Measurements from ENCODE around the gene GSTO1. TPM values are rescaled to one million over a fixed set of nuclear protein-coding genes. Genes with fewer than 3 reads are reported as not detected.

GSTO1 gene
- total and polyA plus RNA-seq, 2 experiments from 2014 or later: 52.5 to 182 TPM

- peaks cover 16% of the 10 kb centered on the region for H3K79me2 ChIP-seq (replicated peaks; ENCODE audit: insufficient read depth)
- Mint-ChIP-seq H3K4me3 (peak overlapping the region; percentile 88; the same call in 1 of the 3 replicates), H3K27ac (no peak overlapping the region), H3K27me3 (ENCODE audit: insufficient read depth, low read depth, poor library complexity) (peaks cover 12% of the 10 kb centered on the region), H3K9me3 (no peaks in the 10 kb centered on the region), H3K4me1 (peaks cover 17% of the 10 kb centered on the region; the same call in 2 of the 3 replicates), H3K36me3 (ENCODE audit: low read depth) (peaks cover 12% of the 10 kb centered on the region; the same call in 1 of the 3 replicates)
- H4K20me1 ChIP-seq (replicated peaks; ENCODE audit: insufficient read depth): no peaks in the 10 kb centered on the region
- DNase-seq (ENCODE audit: low spot score): no peak
- peaks cover 17% of the 10 kb centered on the region for H3K4me1 ChIP-seq (ENCODE audit: insufficient read depth)
- no peaks in the 10 kb centered on the region for H3K9me2 ChIP-seq (ENCODE audit: insufficient read depth)
- ATAC-seq: no peak
- H3K27ac ChIP-seq (ENCODE audit: low read depth): no peak overlapping the region
- H2AFZ ChIP-seq: no peak overlapping the region
- peak overlapping the region; percentile 90 for H3K4me2 ChIP-seq
- H3K27me3 ChIP-seq (ENCODE audit: insufficient read depth): 0 out of 2 replicates have a peak, but pooled peaks cover 8% of the 10 kb centered on the region
- H3K36me3 ChIP-seq (ENCODE audit: insufficient read depth): no peaks in the 10 kb centered on the region
- no peaks in the 10 kb centered on the region for H3F3A ChIP-seq (replicated peaks; ENCODE audit: low read depth)
- peak overlapping the region; percentile 82 for H3K4me3 ChIP-seq
- TF ChIP-seq, protein P1, sequence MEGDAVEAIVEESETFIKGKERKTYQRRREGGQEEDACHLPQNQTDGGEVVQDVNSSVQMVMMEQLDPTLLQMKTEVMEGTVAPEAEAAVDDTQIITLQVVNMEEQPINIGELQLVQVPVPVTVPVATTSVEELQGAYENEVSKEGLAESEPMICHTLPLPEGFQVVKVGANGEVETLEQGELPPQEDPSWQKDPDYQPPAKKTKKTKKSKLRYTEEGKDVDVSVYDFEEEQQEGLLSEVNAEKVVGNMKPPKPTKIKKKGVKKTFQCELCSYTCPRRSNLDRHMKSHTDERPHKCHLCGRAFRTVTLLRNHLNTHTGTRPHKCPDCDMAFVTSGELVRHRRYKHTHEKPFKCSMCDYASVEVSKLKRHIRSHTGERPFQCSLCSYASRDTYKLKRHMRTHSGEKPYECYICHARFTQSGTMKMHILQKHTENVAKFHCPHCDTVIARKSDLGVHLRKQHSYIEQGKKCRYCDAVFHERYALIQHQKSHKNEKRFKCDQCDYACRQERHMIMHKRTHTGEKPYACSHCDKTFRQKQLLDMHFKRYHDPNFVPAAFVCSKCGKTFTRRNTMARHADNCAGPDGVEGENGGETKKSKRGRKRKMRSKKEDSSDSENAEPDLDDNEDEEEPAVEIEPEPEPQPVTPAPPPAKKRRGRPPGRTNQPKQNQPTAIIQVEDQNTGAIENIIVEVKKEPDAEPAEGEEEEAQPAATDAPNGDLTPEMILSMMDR (conservative IDR thresholded peaks at IDR 0.05; ENCODE audit: low read depth in 2 of 2): no peak
- TF ChIP-seq, protein P2, sequence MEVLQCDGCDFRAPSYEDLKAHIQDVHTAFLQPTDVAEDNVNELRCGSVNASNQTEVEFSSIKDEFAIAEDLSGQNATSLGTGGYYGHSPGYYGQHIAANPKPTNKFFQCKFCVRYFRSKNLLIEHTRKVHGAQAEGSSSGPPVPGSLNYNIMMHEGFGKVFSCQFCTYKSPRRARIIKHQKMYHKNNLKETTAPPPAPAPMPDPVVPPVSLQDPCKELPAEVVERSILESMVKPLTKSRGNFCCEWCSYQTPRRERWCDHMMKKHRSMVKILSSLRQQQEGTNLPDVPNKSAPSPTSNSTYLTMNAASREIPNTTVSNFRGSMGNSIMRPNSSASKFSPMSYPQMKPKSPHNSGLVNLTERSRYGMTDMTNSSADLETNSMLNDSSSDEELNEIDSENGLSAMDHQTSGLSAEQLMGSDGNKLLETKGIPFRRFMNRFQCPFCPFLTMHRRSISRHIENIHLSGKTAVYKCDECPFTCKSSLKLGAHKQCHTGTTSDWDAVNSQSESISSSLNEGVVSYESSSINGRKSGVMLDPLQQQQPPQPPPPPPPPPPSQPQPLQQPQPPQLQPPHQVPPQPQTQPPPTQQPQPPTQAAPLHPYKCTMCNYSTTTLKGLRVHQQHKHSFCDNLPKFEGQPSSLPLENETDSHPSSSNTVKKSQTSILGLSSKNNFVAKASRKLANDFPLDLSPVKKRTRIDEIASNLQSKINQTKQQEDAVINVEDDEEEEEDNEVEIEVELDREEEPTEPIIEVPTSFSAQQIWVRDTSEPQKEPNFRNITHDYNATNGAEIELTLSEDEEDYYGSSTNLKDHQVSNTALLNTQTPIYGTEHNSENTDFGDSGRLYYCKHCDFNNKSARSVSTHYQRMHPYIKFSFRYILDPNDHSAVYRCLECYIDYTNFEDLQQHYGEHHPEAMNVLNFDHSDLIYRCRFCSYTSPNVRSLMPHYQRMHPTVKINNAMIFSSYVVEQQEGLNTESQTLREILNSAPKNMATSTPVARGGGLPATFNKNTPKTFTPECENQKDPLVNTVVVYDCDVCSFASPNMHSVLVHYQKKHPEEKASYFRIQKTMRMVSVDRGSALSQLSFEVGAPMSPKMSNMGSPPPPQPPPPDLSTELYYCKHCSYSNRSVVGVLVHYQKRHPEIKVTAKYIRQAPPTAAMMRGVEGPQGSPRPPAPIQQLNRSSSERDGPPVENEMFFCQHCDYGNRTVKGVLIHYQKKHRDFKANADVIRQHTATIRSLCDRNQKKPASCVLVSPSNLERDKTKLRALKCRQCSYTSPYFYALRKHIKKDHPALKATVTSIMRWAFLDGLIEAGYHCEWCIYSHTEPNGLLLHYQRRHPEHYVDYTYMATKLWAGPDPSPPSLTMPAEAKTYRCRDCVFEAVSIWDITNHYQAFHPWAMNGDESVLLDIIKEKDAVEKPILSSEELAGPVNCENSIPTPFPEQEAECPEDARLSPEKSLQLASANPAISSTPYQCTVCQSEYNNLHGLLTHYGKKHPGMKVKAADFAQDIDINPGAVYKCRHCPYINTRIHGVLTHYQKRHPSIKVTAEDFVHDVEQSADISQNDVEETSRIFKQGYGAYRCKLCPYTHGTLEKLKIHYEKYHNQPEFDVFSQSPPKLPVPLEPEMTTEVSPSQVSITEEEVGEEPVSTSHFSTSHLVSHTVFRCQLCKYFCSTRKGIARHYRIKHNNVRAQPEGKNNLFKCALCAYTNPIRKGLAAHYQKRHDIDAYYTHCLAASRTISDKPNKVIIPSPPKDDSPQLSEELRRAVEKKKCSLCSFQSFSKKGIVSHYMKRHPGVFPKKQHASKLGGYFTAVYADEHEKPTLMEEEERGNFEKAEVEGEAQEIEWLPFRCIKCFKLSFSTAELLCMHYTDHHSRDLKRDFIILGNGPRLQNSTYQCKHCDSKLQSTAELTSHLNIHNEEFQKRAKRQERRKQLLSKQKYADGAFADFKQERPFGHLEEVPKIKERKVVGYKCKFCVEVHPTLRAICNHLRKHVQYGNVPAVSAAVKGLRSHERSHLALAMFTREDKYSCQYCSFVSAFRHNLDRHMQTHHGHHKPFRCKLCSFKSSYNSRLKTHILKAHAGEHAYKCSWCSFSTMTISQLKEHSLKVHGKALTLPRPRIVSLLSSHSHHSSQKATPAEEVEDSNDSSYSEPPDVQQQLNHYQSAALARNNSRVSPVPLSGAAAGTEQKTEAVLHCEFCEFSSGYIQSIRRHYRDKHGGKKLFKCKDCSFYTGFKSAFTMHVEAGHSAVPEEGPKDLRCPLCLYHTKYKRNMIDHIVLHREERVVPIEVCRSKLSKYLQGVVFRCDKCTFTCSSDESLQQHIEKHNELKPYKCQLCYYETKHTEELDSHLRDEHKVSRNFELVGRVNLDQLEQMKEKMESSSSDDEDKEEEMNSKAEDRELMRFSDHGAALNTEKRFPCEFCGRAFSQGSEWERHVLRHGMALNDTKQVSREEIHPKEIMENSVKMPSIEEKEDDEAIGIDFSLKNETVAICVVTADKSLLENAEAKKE (CRISPR knock-in tag; IDR thresholded peaks at IDR 0.05): no peak
- no peak for TF ChIP-seq ZNF331 (CRISPR knock-in tag; IDR thresholded peaks at IDR 0.05; ENCODE audit: low read depth)
- no peak for TF ChIP-seq ZNF114 (CRISPR knock-in tag; IDR thresholded peaks at IDR 0.05)
- TF ChIP-seq, protein P3, sequence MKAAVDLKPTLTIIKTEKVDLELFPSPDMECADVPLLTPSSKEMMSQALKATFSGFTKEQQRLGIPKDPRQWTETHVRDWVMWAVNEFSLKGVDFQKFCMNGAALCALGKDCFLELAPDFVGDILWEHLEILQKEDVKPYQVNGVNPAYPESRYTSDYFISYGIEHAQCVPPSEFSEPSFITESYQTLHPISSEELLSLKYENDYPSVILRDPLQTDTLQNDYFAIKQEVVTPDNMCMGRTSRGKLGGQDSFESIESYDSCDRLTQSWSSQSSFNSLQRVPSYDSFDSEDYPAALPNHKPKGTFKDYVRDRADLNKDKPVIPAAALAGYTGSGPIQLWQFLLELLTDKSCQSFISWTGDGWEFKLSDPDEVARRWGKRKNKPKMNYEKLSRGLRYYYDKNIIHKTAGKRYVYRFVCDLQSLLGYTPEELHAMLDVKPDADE (IDR thresholded peaks at IDR 0.05): no peak
- TF ChIP-seq EZH2phosphoT487 (IDR thresholded peaks at IDR 0.05; ENCODE audit: unreplicated experiment): no peak
- no peak for TF ChIP-seq JUNB (IDR thresholded peaks at IDR 0.05; ENCODE audit: unreplicated experiment)
- no peak for TF ChIP-seq REST (IDR thresholded peaks at IDR 0.05; ENCODE audit: unreplicated experiment)
- no peak for TF ChIP-seq NANOG (IDR thresholded peaks at IDR 0.05; ENCODE audit: borderline replicate concordance)
- TF ChIP-seq CREB1 (CRISPR knock-in tag; IDR thresholded peaks at IDR 0.05; ENCODE audit: low read depth): no peak
- no peak for TF ChIP-seq POLR2AphosphoS5 (IDR thresholded peaks at IDR 0.05; ENCODE audit: low read depth)
- TF ChIP-seq STAT1 (IDR thresholded peaks at IDR 0.05; ENCODE audit: unreplicated experiment): no peak
- TF ChIP-seq EZH2 (IDR thresholded peaks at IDR 0.05; ENCODE audit: low read depth, unreplicated experiment): no peak
These were observed 21.5 kb downstream of the GSTO1 start for GRCh38 chr10:104276192-104276591.

Data from GM23338 (cell line).